Liver (tissue), 9 donors: ENCODE results near the gene TTC3. TPM values are rescaled to one million over a fixed set of nuclear protein-coding genes. Genes with fewer than 3 reads are reported as not detected.

Source experiments
- DNase-seq: peaks from one replicate; pipeline ENCODE4 v3.0.0-alpha.2; 2017; ENCODE audit warnings: low spot score
- H3K27ac ChIP-seq, 2 donors: one replicate each; pipeline ENCODE4 v1.7.0; 2013; ENCODE audit warnings: inconsistent platforms in 2 of 2, low read length in 2 of 2, control low read depth in 1 of 2, low read depth in 1 of 2, mild to moderate bottlenecking in 1 of 2
- H3K27me3 ChIP-seq, 4 donors: one replicate each; pipeline versions ENCODE4 v1.6.1 to v1.7.0; 2013; ENCODE audit warnings: low read length in 3 of 4, inconsistent platforms in 1 of 4, mild to moderate bottlenecking in 1 of 4, moderate library complexity in 1 of 4; ENCODE audit not compliant: control insufficient read depth in 4 of 4, insufficient read depth in 4 of 4
- H3K36me3 ChIP-seq, 4 donors: one replicate each; pipeline versions ENCODE4 v1.6.1 to v1.7.0; 2013; ENCODE audit warnings: low read length in 3 of 4, mild to moderate bottlenecking in 3 of 4, low read depth in 1 of 4, moderate library complexity in 1 of 4; ENCODE audit not compliant: control insufficient read depth in 4 of 4, insufficient read depth in 3 of 4
- H3K4me1 ChIP-seq, 4 donors: one replicate each; pipeline versions ENCODE4 v1.6.1 to v1.7.0; 2013; ENCODE audit warnings: low read length in 3 of 4, mild to moderate bottlenecking in 3 of 4, moderate library complexity in 1 of 4; ENCODE audit not compliant: control insufficient read depth in 4 of 4, insufficient read depth in 4 of 4
- H3K4me3 ChIP-seq, 3 donors: one replicate each; pipeline versions ENCODE4 v1.6.1 to v1.7.0; 2013; ENCODE audit warnings: low read length in 3 of 3, control low read depth in 1 of 3, low read depth in 1 of 3, mild to moderate bottlenecking in 1 of 3
- H3K9ac ChIP-seq, 2 donors: one replicate each; pipeline ENCODE4 v1.7.0; 2013; ENCODE audit warnings: low read length in 2 of 2, mild to moderate bottlenecking in 2 of 2, moderate library complexity in 2 of 2, control low read depth in 1 of 2, low read depth in 1 of 2
- H3K9me3 ChIP-seq, 4 donors: one replicate each; pipeline versions ENCODE4 v1.6.1 to v1.7.0; 2013; ENCODE audit warnings: low read length in 3 of 4; ENCODE audit not compliant: control insufficient read depth in 4 of 4
- ATF3 ChIP-seq: IDR thresholded peaks from 2 replicates; pipeline ENCODE4 v1.6.1; 2016; ENCODE audit warnings: antibody characterized with exemption
- CTCF ChIP-seq: fragments of 150-350 bp; IDR thresholded peaks from 2 replicates; pipeline ENCODE4 v1.5.1; 2017; ENCODE audit warnings: improper control_type of control experiment, low read depth, low read length; ENCODE audit not compliant: missing input control
- EGR1 ChIP-seq, 2 donors: IDR thresholded peaks; 2 replicates each; pipeline ENCODE4 v1.6.1; 2016 to 2018; ENCODE audit warnings: antibody characterized with exemption in 2 of 2, low read depth in 2 of 2
- FOXA1 ChIP-seq: IDR thresholded peaks from 2 replicates; pipeline ENCODE4 v1.6.1; 2016; ENCODE audit warnings: antibody characterized with exemption
- FOXA2 ChIP-seq: IDR thresholded peaks from 2 replicates; pipeline ENCODE4 v1.6.1; 2016; ENCODE audit warnings: antibody characterized with exemption
- GABPA ChIP-seq, 2 donors: IDR thresholded peaks in 1 of 2; conservative IDR thresholded peaks in 1 of 2; 2 replicates each; pipeline ENCODE4 v1.6.1; 2016; ENCODE audit warnings: antibody characterized with exemption in 2 of 2, mild to moderate bottlenecking in 1 of 2, moderate library complexity in 1 of 2
- HNF4A ChIP-seq, 2 donors: conservative IDR thresholded peaks; 2 replicates each; pipeline ENCODE4 v1.6.1; 2016; ENCODE audit warnings: antibody characterized with exemption in 2 of 2, mild to moderate bottlenecking in 2 of 2
- HNF4G ChIP-seq: IDR thresholded peaks from 2 replicates; pipeline ENCODE4 v1.6.1; 2016; ENCODE audit warnings: antibody characterized with exemption
- JUND ChIP-seq, 2 donors: IDR thresholded peaks; 2 replicates each; pipeline ENCODE4 v1.6.1; 2016; ENCODE audit warnings: antibody characterized with exemption in 2 of 2
- MAX ChIP-seq: IDR thresholded peaks from 2 replicates; pipeline ENCODE4 v1.6.1; 2016; ENCODE audit warnings: antibody characterized with exemption
- NR2F2 ChIP-seq: IDR thresholded peaks from 2 replicates; pipeline ENCODE4 v1.6.1; 2016; ENCODE audit warnings: antibody characterized with exemption
- RAD21 ChIP-seq, 2 donors: IDR thresholded peaks; 2 replicates each; pipeline ENCODE4 v1.6.1; 2016; ENCODE audit warnings: antibody characterized with exemption in 2 of 2, mild to moderate bottlenecking in 2 of 2
- REST ChIP-seq: IDR thresholded peaks from 2 replicates; pipeline ENCODE4 v1.6.1; 2016; ENCODE audit warnings: antibody characterized with exemption, mild to moderate bottlenecking
- RXRA ChIP-seq, 2 donors: IDR thresholded peaks; 2 replicates each; pipeline ENCODE4 v1.6.1; 2017 to 2018; ENCODE audit warnings: antibody characterized with exemption in 2 of 2, mild to moderate bottlenecking in 1 of 2
- SP1 ChIP-seq: IDR thresholded peaks from 2 replicates; pipeline ENCODE4 v1.6.1; 2018; ENCODE audit warnings: antibody characterized with exemption, mild to moderate bottlenecking
- TAF1 ChIP-seq: conservative IDR thresholded peaks from 2 replicates; pipeline ENCODE4 v1.6.1; 2016; ENCODE audit warnings: antibody characterized with exemption, mild to moderate bottlenecking
- YY1 ChIP-seq: IDR thresholded peaks from 2 replicates; pipeline ENCODE4 v1.6.1; 2016; ENCODE audit warnings: antibody characterized with exemption, mild to moderate bottlenecking
- ZBTB33 ChIP-seq: IDR thresholded peaks from 2 replicates; pipeline ENCODE4 v1.6.1; 2016; ENCODE audit warnings: antibody characterized with exemption
- WGBS: extraction: QIAGEN DNeasy Blood & Tissue Kit; methylation state at CpG from one replicate; pipeline ENCODE4 v1.1.7; 2013; 5-methylcytosine and 5-hydroxymethylcytosine counted together
- polyA plus RNA-seq, 2 donors: library from polyadenylated mRNA; stranded (reverse) in 1 of 2; unstranded in 1 of 2; fragments of 200-250 nt in 1 of 2; fragments of >200 nt in 1 of 2; fragmentation: Nextera tagmentation in 1 of 2; extraction: Ambion mirVana in 1 of 2; gene quantifications; one replicate each; pipeline versions ENCODE4 v1.2.1 to v1.2.3, GENCODE V29; 2013 to 2015
- total RNA-seq, 2 donors: library from RNA; depleted of rRNA; stranded (reverse); fragments of >200 nt; gene quantifications; one replicate each; pipeline ENCODE4 v1.2.3, GENCODE V29; 2014
- donor health status: healthy.
- donor health status: healthy.
- donor health status: healthy.
- donor health status: healthy.
- donor health status: healthy.

TTC3 gene
- total and polyA plus RNA-seq, 4 donors = 27.2 to 96.1 (median 57.2) TPM

- DNase-seq = no peak
- no peak overlapping the region for H3K9ac ChIP-seq
- H3K4me1 ChIP-seq = no peaks in the 10 kb centered on the region
- H3K27me3 ChIP-seq = no peaks in the 10 kb centered on the region
- TF ChIP-seq HNF4G = no peak
- no peak for TF ChIP-seq HNF4A (conservative IDR thresholded peaks at IDR 0.05)
- no peak for TF ChIP-seq TAF1
- TF ChIP-seq EGR1 (IDR thresholded peaks at IDR 0.05; ENCODE audit: low read depth in 2 of 2) = no peak
- TF ChIP-seq FOXA1 = no peak
- TF ChIP-seq JUND (IDR thresholded peaks at IDR 0.05) = no peak
- no peak for TF ChIP-seq ZBTB33
- TF ChIP-seq GABPA (IDR thresholded peaks at IDR 0.05 in 1 of 2, conservative IDR thresholded peaks at IDR 0.05 in 1 of 2) = no peak
- TF ChIP-seq RAD21 (IDR thresholded peaks at IDR 0.05) = no peak
- no peak for TF ChIP-seq YY1
- TF ChIP-seq NR2F2 = no peak
- no peak for TF ChIP-seq MAX
- no peak for TF ChIP-seq REST
- no peak overlapping the region for H3K27ac ChIP-seq
- WGBS = 96% methylated on average over 6 of the region's 6 CpGs
- H3K9me3 ChIP-seq = no peaks in the 10 kb centered on the region
- peaks cover 5 to 40% (median 27%) of the 10 kb centered on the region in 4 donors for H3K36me3 ChIP-seq
- H3K4me3 ChIP-seq = no peak overlapping the region
Observed at GRCh38 chr21:37193676-37194075, 120.6 kb downstream of the TTC3 start.

- Histone ChIP-seq H3K4me1 (no peaks in the 10 kb centered on the region), H3K9ac (no peak overlapping the region), H3K27me3 (no peaks in the 10 kb centered on the region), H3K27ac (no peak overlapping the region), H3K4me3 (no peak overlapping the region), H3K36me3 (peaks cover 2 to 47% (median 27%) of the 10 kb centered on the region in 4 donors), H3K9me3 (no peaks in the 10 kb centered on the region)
- 95% methylated on average over 3 of the region's 3 CpGs for WGBS
- no peak for DNase-seq
- no peak for TF ChIP-seq HNF4A (conservative IDR thresholded peaks at IDR 0.05)
- no peak for TF ChIP-seq RAD21 (IDR thresholded peaks at IDR 0.05)
- TF ChIP-seq CTCF = no peak
- TF ChIP-seq ZBTB33 = no peak
- no peak for TF ChIP-seq ATF3
- no peak for TF ChIP-seq EGR1 (IDR thresholded peaks at IDR 0.05; ENCODE audit: low read depth in 2 of 2)
- TF ChIP-seq YY1 = no peak
- no peak for TF ChIP-seq REST
- no peak for TF ChIP-seq HNF4G
- no peak for TF ChIP-seq SP1
- TF ChIP-seq NR2F2 = no peak
- TF ChIP-seq TAF1 = no peak
- TF ChIP-seq RXRA (IDR thresholded peaks at IDR 0.05) = no peak
- no peak for TF ChIP-seq FOXA1
- no peak for TF ChIP-seq FOXA2
- no peak for TF ChIP-seq GABPA (IDR thresholded peaks at IDR 0.05 in 1 of 2, conservative IDR thresholded peaks at IDR 0.05 in 1 of 2)
Observed at GRCh38 chr21:37195059-37195458, 122.0 kb downstream of the TTC3 start.
